D721Med (cell line): ENCODE data around the gene TBL1X.
"Not testable (repeated sequence)": the region's sequence is repeated elsewhere in the genome, so short reads cannot be mapped to it uniquely, and the experiment has no call there.

Experiments
- DNase-seq: peaks from one replicate; pipeline ENCODE4 v3.0.0; 2011; ENCODE audit warnings: low spot score; ENCODE audit not compliant: insufficient read length
- FAIRE-seq: peaks from 2 replicates; lab custom pipeline; 2011; peaks lifted over from hg19 to GRCh38; lab: Jason Lieb, UNC
- CTCF ChIP-seq: IDR thresholded peaks from 2 replicates; pipeline ENCODE4 v1.5.1; 2012; ENCODE audit warnings: mild to moderate bottlenecking, control low read depth; ENCODE audit not compliant: insufficient read depth; ENCODE audit errors: missing control alignments

TBL1X gene

GRCh38 chrX:9471571-9471985, 6.7 kb downstream of the TBL1X start:
- no peak for TF ChIP-seq CTCF
- no peak for DNase-seq
- no peak for FAIRE-seq

- TF ChIP-seq CTCF: no peak
- DNase-seq: no peak
- FAIRE-seq: no peak
Measured at GRCh38 chrX:9473708-9474107, 8.8 kb downstream of the TBL1X start.

GRCh38 chrX:9475417-9475816, 10.6 kb downstream of the TBL1X start:
- FAIRE-seq: not testable (repeated sequence)

GRCh38 chrX:9475984-9476383, 11.1 kb downstream of the TBL1X start:
- FAIRE-seq: no peak

More at GRCh38 chrX:9475417-9475816, 10.6 kb downstream of the TBL1X start:
- not testable (repeated sequence) for DNase-seq

GRCh38 chrX:9476810-9477575, 12.1 kb downstream of the TBL1X start:
- FAIRE-seq (no peak), DNase-seq (no peak)
- no peak for TF ChIP-seq CTCF

More at GRCh38 chrX:9475984-9476383, 11.1 kb downstream of the TBL1X start:
- no peak for DNase-seq
- TF ChIP-seq CTCF: no peak

GRCh38 chrX:9482408-9482807, 17.6 kb downstream of the TBL1X start:
- FAIRE-seq (no peak), DNase-seq (no peak)
- TF ChIP-seq CTCF: no peak

- no peak for DNase-seq
- FAIRE-seq: no peak
- TF ChIP-seq CTCF: no peak
Measured at GRCh38 chrX:9482837-9483236, 18.0 kb downstream of the TBL1X start.
